ENCODE data around the gene GLT8D2. TPM values are rescaled to one million over a fixed set of nuclear protein-coding genes. Genes with fewer than 3 reads are reported as not detected.

Gene GLT8D2
- total RNA-seq, 2 experiments from 2014 or later, result not detected

DNA sequence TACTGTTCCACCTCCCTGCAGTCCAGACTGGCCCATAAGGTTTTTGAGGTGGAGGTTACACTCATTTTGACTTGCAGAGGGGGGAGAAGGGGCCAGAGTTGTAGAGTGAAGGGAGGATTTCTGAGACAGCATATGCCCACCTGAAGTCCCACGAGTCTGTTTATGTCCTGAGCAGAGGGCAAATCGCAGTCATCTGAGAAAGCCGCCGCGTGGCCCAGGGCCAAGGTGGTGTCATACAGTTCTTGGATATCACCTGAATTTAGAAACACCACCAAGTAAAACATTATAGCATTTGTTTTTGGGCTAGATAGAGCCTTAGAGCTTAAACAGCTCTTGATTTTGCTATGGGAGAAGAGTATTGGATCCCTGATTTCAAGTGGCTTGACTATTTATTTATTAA, 53.4 kb downstream of the GLT8D2 start:
- DNase-seq (no peak), ATAC-seq (ENCODE audit: poor library complexity) (no peak)
- CTCF ChIA-PET, result no interaction called here
- Mint-ChIP-seq H3K27me3 (peaks cover 23% of the 10 kb centered on the region), H3K4me1 (ENCODE audit: low read depth) (no peaks in the 10 kb centered on the region), H3K9me3 (no peaks in the 10 kb centered on the region), H3K27ac (no peak overlapping the region), H3K36me3 (ENCODE audit: low read depth) (no peaks in the 10 kb centered on the region), H3K4me3 (no peak overlapping the region)
- Histone ChIP-seq H3K9me3 (ENCODE audit: control insufficient read depth in 1 of 2, insufficient read depth in 1 of 2, low read length in 2 of 2) (no peaks in the 10 kb centered on the region), H3K36me3 (ENCODE audit: insufficient read depth, low read length) (no peaks in the 10 kb centered on the region), H3K4me1 (ENCODE audit: insufficient read depth, low read length) (no peaks in the 10 kb centered on the region), H3K4me3 (ENCODE audit: low read length) (no peak overlapping the region), H3K27ac (ENCODE audit: low read depth in 1 of 2, low read length in 2 of 2) (no peak overlapping the region), H3K27me3 (ENCODE audit: control insufficient read depth in 1 of 2, insufficient read depth in 2 of 2, low read length in 2 of 2) (peaks cover 3 to 4% of the 10 kb centered on the region in 2 experiments)
- intact Hi-C loops (cut with DNase I, micrococcal nuclease), result no loop called here
- POLR2A ChIA-PET, result no interaction called here
- TF ChIP-seq, protein P1, sequence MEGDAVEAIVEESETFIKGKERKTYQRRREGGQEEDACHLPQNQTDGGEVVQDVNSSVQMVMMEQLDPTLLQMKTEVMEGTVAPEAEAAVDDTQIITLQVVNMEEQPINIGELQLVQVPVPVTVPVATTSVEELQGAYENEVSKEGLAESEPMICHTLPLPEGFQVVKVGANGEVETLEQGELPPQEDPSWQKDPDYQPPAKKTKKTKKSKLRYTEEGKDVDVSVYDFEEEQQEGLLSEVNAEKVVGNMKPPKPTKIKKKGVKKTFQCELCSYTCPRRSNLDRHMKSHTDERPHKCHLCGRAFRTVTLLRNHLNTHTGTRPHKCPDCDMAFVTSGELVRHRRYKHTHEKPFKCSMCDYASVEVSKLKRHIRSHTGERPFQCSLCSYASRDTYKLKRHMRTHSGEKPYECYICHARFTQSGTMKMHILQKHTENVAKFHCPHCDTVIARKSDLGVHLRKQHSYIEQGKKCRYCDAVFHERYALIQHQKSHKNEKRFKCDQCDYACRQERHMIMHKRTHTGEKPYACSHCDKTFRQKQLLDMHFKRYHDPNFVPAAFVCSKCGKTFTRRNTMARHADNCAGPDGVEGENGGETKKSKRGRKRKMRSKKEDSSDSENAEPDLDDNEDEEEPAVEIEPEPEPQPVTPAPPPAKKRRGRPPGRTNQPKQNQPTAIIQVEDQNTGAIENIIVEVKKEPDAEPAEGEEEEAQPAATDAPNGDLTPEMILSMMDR (IDR thresholded peaks at IDR 0.05), result no peak

DNA sequence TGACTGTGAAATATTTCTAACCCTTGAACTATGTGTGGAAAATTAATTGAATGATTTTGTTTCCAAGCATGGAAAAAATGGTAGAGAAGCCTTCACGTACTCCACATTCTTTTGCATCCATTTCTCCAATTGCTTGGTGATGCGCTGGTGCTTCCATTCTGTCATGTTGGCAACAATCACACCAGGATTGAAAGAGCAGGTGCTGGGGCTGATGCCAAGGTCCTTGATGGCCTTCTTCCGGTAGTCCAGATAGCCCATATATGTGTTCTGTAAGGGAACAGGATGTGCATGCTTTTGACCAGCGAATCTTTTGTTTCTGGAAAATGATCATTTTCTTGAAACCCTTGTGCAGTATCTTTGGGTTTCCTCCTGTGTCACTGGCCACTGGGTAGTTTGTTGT, 55.8 kb downstream of the GLT8D2 start:
- Mint-ChIP-seq H3K27ac (no peak overlapping the region), H3K27me3 (peaks cover 4% of the 10 kb centered on the region), H3K36me3 (ENCODE audit: low read depth) (peaks cover 9% of the 10 kb centered on the region), H3K4me1 (ENCODE audit: low read depth) (no peaks in the 10 kb centered on the region), H3K9me3 (no peaks in the 10 kb centered on the region), H3K4me3 (no peak overlapping the region)
- Histone ChIP-seq H3K4me1 (ENCODE audit: insufficient read depth, low read length) (no peaks in the 10 kb centered on the region), H3K27me3 (ENCODE audit: control insufficient read depth in 1 of 2, insufficient read depth in 2 of 2, low read length in 2 of 2) (no peaks in the 10 kb centered on the region), H3K9me3 (ENCODE audit: control insufficient read depth in 1 of 2, insufficient read depth in 1 of 2, low read length in 2 of 2) (no peaks in the 10 kb centered on the region), H3K36me3 (ENCODE audit: insufficient read depth, low read length) (peaks cover 8% of the 10 kb centered on the region), H3K27ac (ENCODE audit: low read depth in 1 of 2, low read length in 2 of 2) (no peak overlapping the region), H3K4me3 (ENCODE audit: low read length) (no peak overlapping the region)
- ATAC-seq (ENCODE audit: poor library complexity) (no peak), DNase-seq (no peak)
- intact Hi-C loops (cut with DNase I, micrococcal nuclease), result loop anchor here in 1 of 2 experiments (5.0 kb wide), 1 partner anchor 38 kb away; no protein-coding TSS in a partner anchor
- TF ChIP-seq, protein P1 (IDR thresholded peaks at IDR 0.05), result no peak
- CTCF ChIA-PET, result no interaction called here
- POLR2A ChIA-PET, result no interaction called here

DNA sequence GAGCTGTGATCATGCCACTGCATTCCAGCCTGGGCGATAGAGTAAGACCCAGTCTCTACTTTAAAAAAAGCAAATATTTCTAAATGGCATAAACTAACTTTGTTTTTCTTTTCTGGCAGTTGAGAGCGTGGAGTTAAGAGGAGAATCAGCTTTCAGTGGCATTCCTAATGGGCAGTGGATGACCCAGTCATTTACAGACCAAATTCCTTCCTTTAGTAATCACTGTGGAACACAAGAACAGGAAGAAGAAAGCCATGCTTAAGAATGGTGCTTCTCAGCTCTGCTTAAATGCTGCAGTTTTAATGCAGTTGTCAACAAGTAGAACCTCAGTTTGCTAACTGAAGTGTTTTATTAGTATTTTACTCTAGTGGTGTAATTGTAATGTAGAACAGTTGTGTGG, 63.2 kb downstream of the GLT8D2 start:
- H3K27ac ChIP-seq (ENCODE audit: low read depth in 1 of 2, low read length in 2 of 2), result no peak overlapping the region
- CTCF ChIA-PET, result interaction anchor here (1.4 kb wide), 1 partner anchor 11 kb away, joined by 5 read pairs; no protein-coding TSS in a partner anchor
- TF ChIP-seq, protein P1 (IDR thresholded peaks at IDR 0.05), result no peak
- H3K36me3 ChIP-seq (ENCODE audit: insufficient read depth, low read length), result peaks cover 67% of the 10 kb centered on the region
- no peaks in the 10 kb centered on the region for H3K4me1 ChIP-seq (ENCODE audit: insufficient read depth, low read length)
- DNase-seq (no peak), ATAC-seq (ENCODE audit: poor library complexity) (no peak)
- no peak overlapping the region for H3K4me3 Mint-ChIP-seq
- POLR2A ChIA-PET, result no interaction called here
- intact Hi-C loops (cut with DNase I, micrococcal nuclease), result no loop called here
- H3K4me1 Mint-ChIP-seq (ENCODE audit: low read depth), result no peaks in the 10 kb centered on the region
- H3K9me3 ChIP-seq (ENCODE audit: control insufficient read depth in 1 of 2, insufficient read depth in 1 of 2, low read length in 2 of 2), result no peaks in the 10 kb centered on the region
- no peak overlapping the region for H3K4me3 ChIP-seq (ENCODE audit: low read length)
- no peaks in the 10 kb centered on the region for H3K27me3 Mint-ChIP-seq
- H3K9me3 Mint-ChIP-seq, result no peaks in the 10 kb centered on the region
- peaks cover 63% of the 10 kb centered on the region for H3K36me3 Mint-ChIP-seq (ENCODE audit: low read depth)
- no peaks in the 10 kb centered on the region for H3K27me3 ChIP-seq (ENCODE audit: control insufficient read depth in 1 of 2, insufficient read depth in 2 of 2, low read length in 2 of 2)
- no peak overlapping the region for H3K27ac Mint-ChIP-seq

All from CD4-positive, alpha-beta T cell (primary cell).